ENCODE data around the gene SLC8A1. TPM values are rescaled to one million over a fixed set of nuclear protein-coding genes. Genes with fewer than 3 reads are reported as not detected.

SLC8A1 gene
- total RNA-seq, 2 donors from 2014 or later, result 4.7 to 6.3 TPM

- H3K27me3 Mint-ChIP-seq (ENCODE audit: insufficient read depth), result no peaks in the 10 kb centered on the region
- Histone ChIP-seq H3K27ac (ENCODE audit: low read depth, low read length) (no peak overlapping the region), H3K27me3 (ENCODE audit: control insufficient read depth, insufficient read depth, low read length, poor library complexity, severe bottlenecking) (no peaks in the 10 kb centered on the region), H3K9me3 (ENCODE audit: control insufficient read depth, low read length) (no peaks in the 10 kb centered on the region), H3K9ac (ENCODE audit: extremely low read depth, low read length, poor library complexity, severe bottlenecking) (no peak overlapping the region), H3K36me3 (ENCODE audit: control insufficient read depth, insufficient read depth, low read length) (no peaks in the 10 kb centered on the region), H3K4me1 (ENCODE audit: control insufficient read depth, insufficient read depth, low read length) (no peaks in the 10 kb centered on the region), H3K4me3 (ENCODE audit: low read length) (no peak overlapping the region)
- no peaks in the 10 kb centered on the region for H3K9me3 Mint-ChIP-seq
- H3K4me1 Mint-ChIP-seq, result no peaks in the 10 kb centered on the region
- H3K4me3 Mint-ChIP-seq, result no peak overlapping the region
- H3K36me3 Mint-ChIP-seq (ENCODE audit: low read depth), result no peaks in the 10 kb centered on the region
- H3K27ac Mint-ChIP-seq, result no peak overlapping the region
- 97% methylated on average over 1 of the region's 1 CpG; no CpG with 5 or more reads in 1 of the 2 experiments for WGBS, 2 experiments (ENCODE audit: insufficient coverage in 1 of 2, insufficient read length in 1 of 2)
- DNase-seq, result no peak
- TF ChIP-seq CTCF (conservative IDR thresholded peaks at IDR 0.05), result no peak
These were observed 402.1 kb downstream of the SLC8A1 start for GRCh38 chr2:40049781-40050180.

DNA sequence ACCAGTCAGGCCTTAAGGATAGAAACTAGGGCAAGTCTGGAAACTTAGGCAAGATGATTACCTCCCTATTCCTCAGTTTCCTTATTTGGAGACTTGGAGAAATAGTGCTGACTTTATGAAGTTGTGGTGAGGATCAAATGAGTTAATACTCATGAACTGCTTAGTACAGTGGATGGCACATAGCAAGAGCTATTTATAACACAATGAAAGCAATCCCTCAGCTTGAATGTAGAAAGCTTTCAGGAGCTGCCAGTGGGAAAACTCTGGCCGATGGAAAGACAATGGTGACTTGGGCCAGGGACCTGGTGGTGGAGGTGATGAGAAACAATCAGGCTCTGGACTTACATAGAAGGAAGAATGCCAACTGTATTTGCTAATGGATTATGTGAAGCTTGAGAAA is 403.4 kb downstream of the SLC8A1 start:
- 71 to 73% methylated on average over 1 of the region's 1 CpG for WGBS, 2 experiments (ENCODE audit: insufficient coverage in 1 of 2, insufficient read length in 1 of 2)
- H3K9me3 Mint-ChIP-seq, result no peaks in the 10 kb centered on the region
- Histone ChIP-seq H3K4me1 (ENCODE audit: control insufficient read depth, insufficient read depth, low read length) (peaks cover 2% of the 10 kb centered on the region), H3K27me3 (ENCODE audit: control insufficient read depth, insufficient read depth, low read length, poor library complexity, severe bottlenecking) (no peaks in the 10 kb centered on the region), H3K4me3 (ENCODE audit: low read length) (no peak overlapping the region), H3K9me3 (ENCODE audit: control insufficient read depth, low read length) (no peaks in the 10 kb centered on the region), H3K36me3 (ENCODE audit: control insufficient read depth, insufficient read depth, low read length) (no peaks in the 10 kb centered on the region), H3K9ac (ENCODE audit: extremely low read depth, low read length, poor library complexity, severe bottlenecking) (no peak overlapping the region), H3K27ac (ENCODE audit: low read depth, low read length) (no peak overlapping the region)
- no peak overlapping the region for H3K4me3 Mint-ChIP-seq
- no peaks in the 10 kb centered on the region for H3K4me1 Mint-ChIP-seq
- no peaks in the 10 kb centered on the region for H3K36me3 Mint-ChIP-seq (ENCODE audit: low read depth)
- no peak for DNase-seq
- no peak for TF ChIP-seq CTCF (conservative IDR thresholded peaks at IDR 0.05)
- no peak overlapping the region for H3K27ac Mint-ChIP-seq
- H3K27me3 Mint-ChIP-seq (ENCODE audit: insufficient read depth), result no peaks in the 10 kb centered on the region

- Mint-ChIP-seq H3K4me3 (no peak overlapping the region), H3K27me3 (ENCODE audit: insufficient read depth) (no peaks in the 10 kb centered on the region), H3K4me1 (no peaks in the 10 kb centered on the region), H3K36me3 (ENCODE audit: low read depth) (no peaks in the 10 kb centered on the region), H3K9me3 (no peaks in the 10 kb centered on the region), H3K27ac (no peak overlapping the region)
- peaks cover 3% of the 10 kb centered on the region for H3K4me1 ChIP-seq (ENCODE audit: control insufficient read depth, insufficient read depth, low read length)
- no peak overlapping the region for H3K27ac ChIP-seq (ENCODE audit: low read depth, low read length)
- H3K9ac ChIP-seq (ENCODE audit: extremely low read depth, low read length, poor library complexity, severe bottlenecking), result no peak overlapping the region
- H3K4me3 ChIP-seq (ENCODE audit: low read length), result no peak overlapping the region
- no peak for TF ChIP-seq CTCF (conservative IDR thresholded peaks at IDR 0.05)
- WGBS, 2 experiments (ENCODE audit: insufficient coverage in 1 of 2, insufficient read length in 1 of 2), result 95 to 100% methylated on average over 1 to 3 of the region's 3 CpGs
- H3K27me3 ChIP-seq (ENCODE audit: control insufficient read depth, insufficient read depth, low read length, poor library complexity, severe bottlenecking), result no peaks in the 10 kb centered on the region
- no peak for DNase-seq
- no peaks in the 10 kb centered on the region for H3K9me3 ChIP-seq (ENCODE audit: control insufficient read depth, low read length)
- no peaks in the 10 kb centered on the region for H3K36me3 ChIP-seq (ENCODE audit: control insufficient read depth, insufficient read depth, low read length)
These were observed 404.5 kb downstream of the SLC8A1 start for GRCh38 chr2:40047406-40047805.
